AG09319 (cell line): ENCODE results near the gene MPST.

ENCODE experiments used
- DNase-seq: peaks from one replicate; pipeline ENCODE4 v3.0.0-alpha.2; 2010; ENCODE audit warnings: low read depth; ENCODE audit errors: extremely low read depth
- CTCF ChIP-seq: IDR thresholded peaks from 2 replicates; pipeline ENCODE4 v1.5.1; 2011; ENCODE audit warnings: low read depth, mild to moderate bottlenecking, inconsistent platforms, low read length, moderate library complexity

Gene MPST

DNA sequence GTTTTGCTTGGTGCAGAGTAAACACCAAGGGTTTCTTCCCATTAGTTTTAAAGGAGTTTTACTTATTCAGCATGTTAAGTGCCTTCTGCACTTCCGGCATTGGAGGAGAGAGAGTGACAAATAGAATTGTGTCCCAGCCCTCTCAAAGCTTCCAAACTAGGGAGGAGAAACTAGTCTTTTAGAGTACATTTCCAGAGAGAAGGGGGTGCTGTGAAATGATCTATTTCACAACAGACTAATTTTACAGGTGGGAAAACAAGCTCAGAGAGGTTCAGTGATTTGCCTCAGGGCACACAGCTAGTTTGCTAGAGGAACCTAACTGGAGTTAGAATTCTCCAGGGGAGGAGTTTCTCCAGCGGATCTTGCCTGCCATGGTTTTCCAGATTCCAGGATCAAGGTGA, 12.6 kb downstream of the MPST start:
- DNase-seq = no peak
- no peak for TF ChIP-seq CTCF

- peak; percentile 52 for DNase-seq
- TF ChIP-seq CTCF = no peak
Measured at GRCh38 chr22:37032535-37033460, 13.3 kb downstream of the MPST start.

DNA sequence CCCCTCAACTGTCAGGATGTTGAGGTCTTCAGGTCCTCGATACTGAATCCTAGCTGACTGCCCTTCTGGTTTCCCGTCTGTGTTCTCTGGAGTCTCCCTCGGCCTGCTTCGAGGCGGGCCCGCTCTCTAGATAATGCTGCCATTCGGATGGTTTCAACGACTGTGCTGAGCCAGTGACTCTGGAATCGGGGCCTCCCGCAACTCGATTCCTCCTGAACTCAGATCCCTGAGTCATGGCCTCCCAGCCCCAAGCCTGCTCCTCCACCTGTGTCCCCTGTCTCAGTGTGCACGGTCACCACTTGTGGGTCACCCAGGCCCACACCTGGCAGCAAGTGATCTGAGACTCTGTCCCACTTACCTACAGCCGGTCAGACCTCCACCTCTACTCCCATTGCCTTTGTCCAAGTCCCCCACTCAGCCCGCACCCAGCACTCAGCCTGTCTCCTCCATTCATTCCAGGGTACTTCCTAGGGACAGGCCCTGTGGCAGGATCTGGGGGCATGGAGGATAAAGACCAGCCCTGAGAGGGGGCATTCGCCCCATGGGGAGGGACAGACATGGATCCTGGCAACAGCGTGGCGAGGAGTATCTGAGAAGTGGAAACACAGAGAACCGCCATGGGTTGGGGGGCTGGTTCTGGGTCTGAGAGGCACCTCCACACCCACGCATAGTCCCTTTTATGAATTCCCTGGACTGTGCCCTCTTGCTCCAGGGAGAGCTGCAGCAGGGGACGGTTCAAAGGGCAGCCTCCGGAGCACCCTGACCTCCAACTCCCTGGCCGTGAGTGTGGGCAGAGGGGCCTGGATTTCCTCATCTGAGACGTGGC, 14.3 kb downstream of the MPST start:
- no peak for DNase-seq
- no peak for TF ChIP-seq CTCF

DNA sequence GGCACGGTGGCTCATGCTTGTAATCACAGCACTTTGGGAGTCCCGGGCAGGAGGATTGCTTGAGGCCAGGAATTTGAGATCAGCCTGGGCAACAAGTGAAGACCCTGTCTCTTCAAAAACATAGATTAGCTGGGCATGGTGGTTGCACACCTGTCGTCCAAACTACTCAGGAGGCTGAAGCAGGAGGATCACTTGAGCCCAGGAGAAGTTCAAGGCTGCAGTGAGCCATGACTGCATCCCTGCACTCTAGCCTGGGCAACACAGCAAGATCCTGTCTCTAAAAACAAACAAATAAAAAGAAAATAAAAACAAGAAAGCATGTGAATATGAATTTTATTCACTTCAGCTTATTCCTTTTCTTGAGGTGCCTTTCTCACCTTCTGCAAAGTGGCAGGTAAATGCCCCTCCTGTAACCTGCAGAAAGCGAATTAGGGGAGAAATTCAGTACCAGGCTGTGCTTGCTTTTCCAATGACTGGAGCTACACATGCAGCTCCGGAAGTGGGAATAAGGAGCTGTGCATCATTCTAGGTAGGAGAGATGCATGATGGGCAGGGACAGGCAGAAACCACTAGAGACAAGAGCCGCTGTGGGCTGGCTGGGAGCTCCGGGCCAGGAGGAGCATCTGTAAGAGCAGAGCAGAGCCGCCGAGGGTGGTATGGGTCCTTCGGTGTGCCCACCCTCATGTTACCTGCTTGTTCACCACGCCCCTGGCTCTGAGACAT, 17.3 kb downstream of the MPST start:
- no peak for TF ChIP-seq CTCF
- no peak for DNase-seq

DNA sequence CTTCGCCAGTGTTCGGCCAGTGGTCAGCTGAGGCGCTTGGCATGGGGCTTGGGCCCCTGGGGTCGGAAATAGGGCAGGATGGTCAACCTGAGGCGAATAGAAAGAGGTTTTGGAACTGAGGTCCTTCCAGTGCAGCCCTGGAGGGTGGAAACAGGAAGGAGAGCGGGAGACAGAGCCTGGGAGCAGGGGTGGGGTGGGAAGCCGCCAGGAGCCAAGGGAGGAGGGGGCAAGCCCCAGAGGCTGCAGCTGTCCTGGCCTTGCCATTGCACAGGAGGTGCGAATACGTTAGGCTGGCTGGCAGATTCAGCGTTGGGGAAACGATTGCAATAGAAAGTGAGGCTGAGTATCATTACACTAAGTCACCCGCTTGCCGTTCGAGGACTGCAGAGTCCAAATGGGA, 18.1 kb downstream of the MPST start:
- no peak for DNase-seq
- no peak for TF ChIP-seq CTCF

GRCh38 chr22:37039466-37039865, 19.9 kb downstream of the MPST start:
- no peak for DNase-seq
- TF ChIP-seq CTCF = no peak
